Measurements from ENCODE around the gene PLXNB3. TPM values are rescaled to one million over a fixed set of nuclear protein-coding genes. Genes with fewer than 3 reads are reported as not detected.

The PLXNB3 gene
- total and polyA plus RNA-seq, 2 of the 13 experiments (the other 11 are each of a cell fraction or from before 2014, with no cell fraction given), result 3.0 to 6.9 TPM

DNA sequence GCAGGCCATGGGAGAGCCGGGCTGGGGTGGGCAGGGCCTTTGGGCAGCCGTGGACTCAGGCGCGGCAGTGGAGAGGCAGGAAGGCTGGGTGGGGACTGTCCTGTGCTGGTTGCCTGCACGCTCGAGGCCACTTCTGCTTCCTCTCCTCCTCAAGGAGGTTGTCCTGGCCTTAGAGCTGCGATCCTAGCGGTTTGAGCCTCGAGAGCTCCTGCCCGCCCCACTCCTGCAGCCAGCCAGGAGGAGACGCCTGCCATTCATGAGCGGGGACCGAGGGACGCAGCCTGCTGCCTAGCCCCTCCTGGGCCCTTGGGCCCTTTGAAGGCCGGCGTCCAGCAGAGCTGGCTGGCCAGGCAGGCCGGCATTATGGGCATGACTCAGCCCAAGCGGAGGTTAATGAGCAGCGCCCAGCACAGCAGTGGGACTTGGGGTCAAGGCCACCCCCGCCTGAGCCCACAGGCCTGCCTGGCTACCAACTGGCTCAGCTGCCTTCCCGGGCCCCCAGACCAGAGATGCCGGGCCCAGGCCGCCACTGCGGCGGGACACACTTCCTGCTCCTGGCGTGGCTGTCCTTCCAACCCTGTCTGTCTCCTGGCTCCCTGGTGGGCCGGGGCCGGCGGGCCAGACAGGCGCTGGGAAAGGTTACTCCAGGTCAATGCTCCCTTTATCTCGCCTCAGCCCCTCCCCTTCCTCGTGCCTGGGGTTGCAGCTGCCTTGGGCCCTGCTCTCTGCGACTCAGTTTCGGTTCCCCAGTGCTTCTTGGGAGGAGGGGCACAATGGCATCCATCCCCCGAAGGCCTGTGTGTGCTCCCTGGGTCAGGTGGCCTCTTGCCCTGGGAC, 37.5 kb upstream of the PLXNB3 start (continued):
- no peak for TF ChIP-seq SMC3 (IDR thresholded peaks at IDR 0.05; ENCODE audit: low read length)
- no peak; the same call in 1 of the 2 replicates for TF ChIP-seq AHDC1 (CRISPR knock-in tag; IDR thresholded peaks at IDR 0.05; ENCODE audit: borderline replicate concordance)
- TF ChIP-seq SALL2 (CRISPR knock-in tag; IDR thresholded peaks at IDR 0.05), result no peak
- TF ChIP-seq ZFP36L1 (CRISPR knock-in tag; IDR thresholded peaks at IDR 0.05), result no peak
- no peak for TF ChIP-seq GRHL1 (CRISPR knock-in tag; conservative IDR thresholded peaks at IDR 0.05)
- TF ChIP-seq TRIM24 (CRISPR knock-in tag; IDR thresholded peaks at IDR 0.05), result no peak
- no peak for TF ChIP-seq SIX4 (CRISPR knock-in tag; IDR thresholded peaks at IDR 0.05)
- TF ChIP-seq, protein P1, sequence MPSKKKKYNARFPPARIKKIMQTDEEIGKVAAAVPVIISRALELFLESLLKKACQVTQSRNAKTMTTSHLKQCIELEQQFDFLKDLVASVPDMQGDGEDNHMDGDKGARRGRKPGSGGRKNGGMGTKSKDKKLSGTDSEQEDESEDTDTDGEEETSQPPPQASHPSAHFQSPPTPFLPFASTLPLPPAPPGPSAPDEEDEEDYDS (CRISPR knock-in tag; IDR thresholded peaks at IDR 0.05), result no peak
- no peak for TF ChIP-seq MIER2 (CRISPR knock-in tag; IDR thresholded peaks at IDR 0.05)
- TF ChIP-seq, protein P2, sequence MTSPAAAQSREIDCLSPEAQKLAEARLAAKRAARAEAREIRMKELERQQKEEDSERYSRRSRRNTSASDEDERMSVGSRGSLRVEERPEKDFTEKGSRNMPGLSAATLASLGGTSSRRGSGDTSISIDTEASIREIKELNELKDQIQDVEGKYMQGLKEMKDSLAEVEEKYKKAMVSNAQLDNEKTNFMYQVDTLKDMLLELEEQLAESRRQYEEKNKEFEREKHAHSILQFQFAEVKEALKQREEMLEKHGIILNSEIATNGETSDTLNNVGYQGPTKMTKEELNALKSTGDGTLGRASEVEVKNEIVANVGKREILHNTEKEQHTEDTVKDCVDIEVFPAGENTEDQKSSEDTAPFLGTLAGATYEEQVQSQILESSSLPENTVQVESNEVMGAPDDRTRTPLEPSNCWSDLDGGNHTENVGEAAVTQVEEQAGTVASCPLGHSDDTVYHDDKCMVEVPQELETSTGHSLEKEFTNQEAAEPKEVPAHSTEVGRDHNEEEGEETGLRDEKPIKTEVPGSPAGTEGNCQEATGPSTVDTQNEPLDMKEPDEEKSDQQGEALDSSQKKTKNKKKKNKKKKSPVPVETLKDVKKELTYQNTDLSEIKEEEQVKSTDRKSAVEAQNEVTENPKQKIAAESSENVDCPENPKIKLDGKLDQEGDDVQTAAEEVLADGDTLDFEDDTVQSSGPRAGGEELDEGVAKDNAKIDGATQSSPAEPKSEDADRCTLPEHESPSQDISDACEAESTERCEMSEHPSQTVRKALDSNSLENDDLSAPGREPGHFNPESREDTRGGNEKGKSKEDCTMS (CRISPR knock-in tag; conservative IDR thresholded peaks at IDR 0.05), result no peak
- TF ChIP-seq ADNP (CRISPR knock-in tag; IDR thresholded peaks at IDR 0.05), result no peak
- no peak for TF ChIP-seq ZNF101 (CRISPR knock-in tag; IDR thresholded peaks at IDR 0.05; ENCODE audit: borderline replicate concordance, low read depth)
- peak; percentile 65; the same call in 1 of the 2 replicates for TF ChIP-seq SP5 (CRISPR knock-in tag; IDR thresholded peaks at IDR 0.05; ENCODE audit: borderline replicate concordance, low read depth)
- TF ChIP-seq ZNF557 (CRISPR knock-in tag; IDR thresholded peaks at IDR 0.05), result no peak
- TF ChIP-seq, protein P3, sequence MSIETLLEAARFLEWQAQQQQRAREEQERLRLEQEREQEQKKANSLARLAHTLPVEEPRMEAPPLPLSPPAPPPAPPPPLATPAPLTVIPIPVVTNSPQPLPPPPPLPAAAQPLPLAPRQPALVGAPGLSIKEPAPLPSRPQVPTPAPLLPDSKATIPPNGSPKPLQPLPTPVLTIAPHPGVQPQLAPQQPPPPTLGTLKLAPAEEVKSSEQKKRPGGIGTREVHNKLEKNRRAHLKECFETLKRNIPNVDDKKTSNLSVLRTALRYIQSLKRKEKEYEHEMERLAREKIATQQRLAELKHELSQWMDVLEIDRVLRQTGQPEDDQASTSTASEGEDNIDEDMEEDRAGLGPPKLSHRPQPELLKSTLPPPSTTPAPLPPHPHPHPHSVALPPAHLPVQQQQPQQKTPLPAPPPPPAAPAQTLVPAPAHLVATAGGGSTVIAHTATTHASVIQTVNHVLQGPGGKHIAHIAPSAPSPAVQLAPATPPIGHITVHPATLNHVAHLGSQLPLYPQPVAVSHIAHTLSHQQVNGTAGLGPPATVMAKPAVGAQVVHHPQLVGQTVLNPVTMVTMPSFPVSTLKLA (IDR thresholded peaks at IDR 0.05), result no peak
- TF ChIP-seq IKZF1 (IDR thresholded peaks at IDR 0.05), result no peak
- peak; percentile 31; the same call in 1 of the 2 replicates for TF ChIP-seq SOX5 (CRISPR knock-in tag; IDR thresholded peaks at IDR 0.05; ENCODE audit: borderline replicate concordance)

All from HepG2 (cell line).